Gastrocnemius medialis (tissue), 4 donors: ENCODE data around the gene PDGFD. TPM values are rescaled to one million over a fixed set of nuclear protein-coding genes. Genes with fewer than 3 reads are reported as not detected.

ENCODE experiments used
- ATAC-seq, 2 donors: fragments of 150-250 bp; one replicate each; pipeline ENCODE4 v1.9.1; 2016
- DNase-seq, 2 donors: peaks; one replicate each; pipeline ENCODE4 v3.0.0-alpha.2; 2019
- H3K27ac ChIP-seq, 4 donors: fragments of 200-600 bp; sonication (generic); 1 replicate in 1 of 4; 2 replicates in 3 of 4; pipeline ENCODE4 v1.5.1; 2016 to 2018; ENCODE audit warnings: mild to moderate bottlenecking in 2 of 4, moderate library complexity in 1 of 4
- H3K27me3 ChIP-seq, 3 donors: fragments of 200-600 bp; sonication (generic) in 2 of 3; 1 replicate in 1 of 3; 2 replicates in 2 of 3; pipeline versions ENCODE4 v1.5.1 to v1.6.0; 2016 to 2019; ENCODE audit warnings: mild to moderate bottlenecking in 1 of 3, moderate library complexity in 1 of 3
- H3K36me3 ChIP-seq, 2 donors: fragments of 200-600 bp; sonication (generic) in 1 of 2; one replicate each; pipeline ENCODE4 v1.5.1; 2017 to 2018
- H3K4me1 ChIP-seq, 2 donors: fragments of 200-600 bp; sonication (generic) in 1 of 2; one replicate each; pipeline ENCODE4 v1.5.1; 2016 to 2017; ENCODE audit warnings: mild to moderate bottlenecking in 2 of 2
- H3K4me3 ChIP-seq, 4 donors: fragments of 200-600 bp; sonication (generic) in 3 of 4; 1 replicate in 1 of 4; 2 replicates in 3 of 4; pipeline ENCODE4 v1.5.1; 2016 to 2019; ENCODE audit warnings: mild to moderate bottlenecking in 2 of 4
- H3K9me3 ChIP-seq, 3 donors: fragments of 200-600 bp; sonication (generic) in 2 of 3; 1 replicate in 1 of 3; 2 replicates in 2 of 3; pipeline ENCODE4 v1.5.1; 2016 to 2019
- POLR2A ChIP-seq, 2 donors: fragments of 450-650 bp; IDR thresholded peaks; one replicate each; pipeline ENCODE4 v1.6.1; 2017; ENCODE audit warnings: antibody characterized with exemption in 2 of 2, mild to moderate bottlenecking in 2 of 2, moderate library complexity in 2 of 2
- in situ Hi-C, 4 donors: fragments of 200-750 bp; cut with MboI; loops; one replicate each; pipeline versions ENCODE4 v1.15.0 to v1.8.0; 2017; ENCODE audit warnings: low sequenced_read_pairs in 4 of 4
- intact Hi-C: fragments of 100-400 bp; cut with DNase I; formaldehyde crosslinking; loops from one replicate; pipeline ENCODE4 v1.15.1; 2023; ENCODE audit warnings: low total_unique reads
- total RNA-seq, 4 donors: library from RNA; depleted of rRNA; stranded (reverse); fragments of >200 nt; gene quantifications; one replicate each; pipeline versions ENCODE4 v1.1.0 to v1.2.3, GENCODE V29; 2016
- TF ChIP-seq, protein P1 (sequence below), 5 experiments: fragments of 450-650 bp in 3 of 5; fragments of 200-600 bp in 2 of 5; sonication (generic) in 2 of 5; IDR thresholded peaks in 4 of 5; conservative IDR thresholded peaks in 1 of 5; 1 replicate in 4 of 5; 2 replicates in 1 of 5; pipeline ENCODE4 v1.5.1; 2016 to 2019; ENCODE audit warnings: antibody characterized with exemption in 5 of 5, mild to moderate bottlenecking in 3 of 5, moderate library complexity in 3 of 5

PDGFD gene
- total RNA-seq, 4 donors from 2014 or later, result 2.2 to 4.0 (median 2.9) TPM

GRCh38 chr11:103902994-103903393 lies 261.0 kb downstream of the PDGFD start:
- Histone ChIP-seq H3K27me3 (no peaks in the 10 kb centered on the region), H3K4me1 (no peaks in the 10 kb centered on the region), H3K9me3 (no peaks in the 10 kb centered on the region), H3K27ac (no peak overlapping the region), H3K36me3 (no peaks in the 10 kb centered on the region), H3K4me3 (no peak overlapping the region)
- in situ Hi-C loops (loop anchor here in 1 of 4 donors (25.0 kb wide), 1 partner anchor 91 kb away; no protein-coding TSS in a partner anchor), intact Hi-C loops (no loop called here)
- DNase-seq (no peak), ATAC-seq (no peak)
- TF ChIP-seq, protein P1, sequence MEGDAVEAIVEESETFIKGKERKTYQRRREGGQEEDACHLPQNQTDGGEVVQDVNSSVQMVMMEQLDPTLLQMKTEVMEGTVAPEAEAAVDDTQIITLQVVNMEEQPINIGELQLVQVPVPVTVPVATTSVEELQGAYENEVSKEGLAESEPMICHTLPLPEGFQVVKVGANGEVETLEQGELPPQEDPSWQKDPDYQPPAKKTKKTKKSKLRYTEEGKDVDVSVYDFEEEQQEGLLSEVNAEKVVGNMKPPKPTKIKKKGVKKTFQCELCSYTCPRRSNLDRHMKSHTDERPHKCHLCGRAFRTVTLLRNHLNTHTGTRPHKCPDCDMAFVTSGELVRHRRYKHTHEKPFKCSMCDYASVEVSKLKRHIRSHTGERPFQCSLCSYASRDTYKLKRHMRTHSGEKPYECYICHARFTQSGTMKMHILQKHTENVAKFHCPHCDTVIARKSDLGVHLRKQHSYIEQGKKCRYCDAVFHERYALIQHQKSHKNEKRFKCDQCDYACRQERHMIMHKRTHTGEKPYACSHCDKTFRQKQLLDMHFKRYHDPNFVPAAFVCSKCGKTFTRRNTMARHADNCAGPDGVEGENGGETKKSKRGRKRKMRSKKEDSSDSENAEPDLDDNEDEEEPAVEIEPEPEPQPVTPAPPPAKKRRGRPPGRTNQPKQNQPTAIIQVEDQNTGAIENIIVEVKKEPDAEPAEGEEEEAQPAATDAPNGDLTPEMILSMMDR (IDR thresholded peaks at IDR 0.05 in 4 of 5, conservative IDR thresholded peaks at IDR 0.05 in 1 of 5), result no peak
- TF ChIP-seq POLR2A (IDR thresholded peaks at IDR 0.05), result no peak

GRCh38 chr11:103901656-103902055 lies 262.3 kb downstream of the PDGFD start:
- Histone ChIP-seq H3K27ac (no peak overlapping the region), H3K27me3 (no peaks in the 10 kb centered on the region), H3K4me3 (no peak overlapping the region), H3K4me1 (no peaks in the 10 kb centered on the region), H3K9me3 (no peaks in the 10 kb centered on the region), H3K36me3 (no peaks in the 10 kb centered on the region)
- intact Hi-C loops, result no loop called here
- no peak for DNase-seq
- in situ Hi-C loops, result loop anchor here in 1 of 4 donors (25.0 kb wide), 1 partner anchor 89 kb away; no protein-coding TSS in a partner anchor
- no peak for ATAC-seq
- TF ChIP-seq, protein P1 (IDR thresholded peaks at IDR 0.05 in 4 of 5, conservative IDR thresholded peaks at IDR 0.05 in 1 of 5), result no peak
- no peak for TF ChIP-seq POLR2A (IDR thresholded peaks at IDR 0.05)

DNA sequence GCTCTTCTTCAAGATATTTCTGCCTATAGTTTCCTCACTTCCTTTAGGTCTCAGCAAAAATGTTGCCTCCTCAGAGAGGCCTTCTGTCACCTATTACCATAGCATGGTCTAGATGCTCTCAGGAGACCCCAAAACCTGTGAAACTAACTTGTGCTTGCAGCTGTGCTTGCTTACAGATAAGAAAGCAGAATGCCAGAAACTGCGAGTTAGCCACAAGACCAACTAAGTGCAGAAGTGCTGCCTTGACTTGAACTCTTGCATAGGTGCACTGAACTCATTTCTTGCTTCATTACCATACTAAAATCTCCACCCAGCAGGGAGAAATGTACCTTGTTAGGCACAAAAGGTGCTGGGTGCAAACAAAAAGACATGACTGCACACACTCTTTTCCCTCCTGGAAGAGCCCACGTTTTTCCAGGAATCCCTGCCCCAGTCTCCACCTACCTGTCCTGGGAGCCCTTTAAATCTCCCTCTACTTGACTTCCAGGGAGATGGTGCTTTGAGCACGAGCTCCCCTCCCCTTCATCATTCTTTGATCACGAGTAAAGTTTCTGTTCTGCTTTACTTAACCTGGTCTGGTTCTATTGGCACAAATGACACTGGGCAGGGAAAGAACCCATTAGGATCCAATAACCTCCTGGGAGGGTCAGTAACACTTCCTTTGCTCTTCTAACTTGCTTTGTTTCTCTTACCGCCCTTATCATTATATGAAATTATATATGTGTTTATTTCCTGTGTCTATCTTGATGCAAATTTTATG lies 265.2 kb downstream of the PDGFD start:
- intact Hi-C loops, result no loop called here
- no peak for ATAC-seq
- no peaks in the 10 kb centered on the region for H3K9me3 ChIP-seq
- no peaks in the 10 kb centered on the region for H3K27me3 ChIP-seq
- no peak for DNase-seq
- TF ChIP-seq POLR2A (IDR thresholded peaks at IDR 0.05), result no peak
- TF ChIP-seq, protein P1 (IDR thresholded peaks at IDR 0.05 in 4 of 5, conservative IDR thresholded peaks at IDR 0.05 in 1 of 5), result no peak
- H3K36me3 ChIP-seq, result no peaks in the 10 kb centered on the region
- no peak overlapping the region for H3K4me3 ChIP-seq
- in situ Hi-C loops, result no loop called here
- H3K4me1 ChIP-seq, result no peaks in the 10 kb centered on the region
- H3K27ac ChIP-seq, result no peak overlapping the region

DNA sequence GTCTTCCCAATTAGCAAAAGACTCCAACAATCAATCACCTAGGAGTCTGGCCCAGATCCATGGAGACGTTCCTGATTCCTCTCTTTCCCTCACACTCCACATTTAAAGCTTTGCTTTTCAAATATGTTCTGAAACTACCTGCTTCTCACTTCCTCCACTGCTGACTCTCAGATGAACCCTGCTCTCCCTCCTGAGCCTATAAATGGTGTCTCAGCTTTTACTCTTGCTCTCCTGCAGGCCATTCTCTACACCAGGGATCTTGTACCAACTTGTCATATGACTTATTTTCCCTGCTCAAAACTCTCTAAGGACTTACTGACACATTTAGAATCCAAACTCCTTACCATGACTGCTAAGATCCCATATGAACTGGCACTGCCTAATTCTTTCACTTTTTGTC lies 265.9 kb downstream of the PDGFD start:
- intact Hi-C loops, result no loop called here
- no peak for ATAC-seq

More for the DNA sequence above, 265.9 kb downstream of the PDGFD start:
- H3K4me3 ChIP-seq, result no peak overlapping the region
- TF ChIP-seq, protein P1 (IDR thresholded peaks at IDR 0.05 in 4 of 5, conservative IDR thresholded peaks at IDR 0.05 in 1 of 5), result no peak
- TF ChIP-seq POLR2A (IDR thresholded peaks at IDR 0.05), result no peak
- no peak overlapping the region for H3K27ac ChIP-seq
- no peaks in the 10 kb centered on the region for H3K27me3 ChIP-seq
- no peaks in the 10 kb centered on the region for H3K9me3 ChIP-seq
- DNase-seq, result no peak
- no peaks in the 10 kb centered on the region for H3K36me3 ChIP-seq
- in situ Hi-C loops, result no loop called here
- no peaks in the 10 kb centered on the region for H3K4me1 ChIP-seq
